IPS-18c (cell line): Measurements from ENCODE around the gene MRTFB.
A peak's percentile ranks its signal among the peaks of the same experiment; 100 is the strongest.

Experiments used
- H3K4me3 ChIP-seq: 2 replicates; pipeline ENCODE4 v1.7.0; 2013; ENCODE audit warnings: low read depth, mild to moderate bottlenecking, low read length, moderate library complexity; ENCODE audit not compliant: insufficient read depth
- H3K9me3 ChIP-seq: one replicate; pipeline ENCODE4 v1.6.1; 2013; ENCODE audit warnings: mild to moderate bottlenecking, low read length, moderate library complexity; ENCODE audit not compliant: control insufficient read depth, insufficient read depth

The MRTFB gene

GRCh38 chr16:14057878-14058382, 13.2 kb upstream of the MRTFB start:
- Histone ChIP-seq H3K9me3 (peaks cover 5% of the 10 kb centered on the region), H3K4me3 (no peak overlapping the region)

- Histone ChIP-seq H3K4me3 (no peak overlapping the region), H3K9me3 (peaks cover 3% of the 10 kb centered on the region)
Observed at GRCh38 chr16:14061732-14062259, 9.3 kb upstream of the MRTFB start.

- no peak overlapping the region for H3K4me3 ChIP-seq
- peaks cover 3% of the 10 kb centered on the region for H3K9me3 ChIP-seq
Observed at GRCh38 chr16:14062261-14062660, 8.9 kb upstream of the MRTFB start.

GRCh38 chr16:14063618-14064581, 7.2 kb upstream of the MRTFB start:
- peaks cover 3% of the 10 kb centered on the region for H3K9me3 ChIP-seq

GRCh38 chr16:14069818-14070217, 1.3 kb upstream of the MRTFB start:
- Histone ChIP-seq H3K4me3 (no peak overlapping the region), H3K9me3 (no peaks in the 10 kb centered on the region)

More at GRCh38 chr16:14063618-14064581, 7.2 kb upstream of the MRTFB start:
- no peak overlapping the region for H3K4me3 ChIP-seq

DNA sequence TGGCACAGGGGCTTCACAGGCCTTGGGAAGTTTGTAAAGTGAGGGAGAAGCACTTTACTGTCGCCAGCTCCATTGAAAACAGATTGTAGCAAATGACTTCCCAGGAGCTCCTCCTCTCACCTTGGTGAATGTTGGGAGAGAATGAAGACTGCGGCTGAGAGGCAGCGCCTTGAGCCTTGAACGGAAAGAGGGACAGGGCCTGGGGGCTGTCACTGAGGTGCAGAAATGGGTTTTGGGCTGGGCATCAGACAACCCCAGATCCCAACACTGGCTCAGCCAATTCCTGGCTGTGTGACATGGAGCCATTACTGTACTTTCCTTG, 603 bp upstream of the MRTFB start:
- H3K9me3 ChIP-seq: no peaks in the 10 kb centered on the region

DNA sequence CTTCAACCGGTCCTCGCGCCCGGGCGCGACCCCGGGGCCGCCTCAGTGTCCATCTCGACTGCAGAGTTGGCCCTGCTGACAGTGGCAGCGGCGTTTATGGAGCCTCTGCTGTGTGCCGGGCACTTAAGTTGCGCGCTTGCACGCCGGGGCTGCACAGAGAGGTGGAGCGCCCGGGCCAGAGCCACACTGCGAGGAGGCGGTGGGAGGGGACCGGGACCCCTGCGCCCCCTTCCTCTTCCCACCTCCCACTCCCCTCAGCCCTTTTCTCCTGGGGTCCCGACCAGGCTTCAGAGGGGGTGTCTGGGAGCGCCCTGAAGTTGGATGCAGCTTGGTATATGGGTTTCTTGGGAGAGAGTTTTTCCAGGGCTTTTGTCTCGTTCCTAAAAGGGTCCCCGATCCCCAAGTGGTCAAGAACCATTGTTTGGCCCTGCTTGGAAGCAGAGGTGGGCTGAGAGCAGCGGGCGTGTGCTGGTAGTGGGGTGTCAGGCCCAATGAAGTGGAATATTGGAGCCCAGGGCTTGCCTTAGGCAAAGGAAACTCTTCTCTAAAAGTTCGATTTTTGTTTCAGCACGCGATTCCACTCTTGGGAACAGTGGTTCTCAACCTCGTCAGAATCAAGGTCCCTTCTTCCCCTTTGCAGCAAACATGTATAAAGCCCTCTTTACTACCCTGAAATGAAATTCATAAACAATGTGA, 605 bp downstream of the MRTFB start:
- no peaks in the 10 kb centered on the region for H3K9me3 ChIP-seq
- peak overlapping the region; percentile 89 for H3K4me3 ChIP-seq

More for the DNA sequence above, 603 bp upstream of the MRTFB start:
- H3K4me3 ChIP-seq: peak overlapping the region; percentile 89

GRCh38 chr16:14072360-14072759, 1.2 kb downstream of the MRTFB start:
- H3K4me3 ChIP-seq: peak overlapping the region; percentile 89; the same call in 1 of the 2 replicates
- no peaks in the 10 kb centered on the region for H3K9me3 ChIP-seq

GRCh38 chr16:14074544-14074943, 3.4 kb downstream of the MRTFB start:
- H3K9me3 ChIP-seq: no peaks in the 10 kb centered on the region
- no peak overlapping the region for H3K4me3 ChIP-seq

- no peaks in the 10 kb centered on the region for H3K9me3 ChIP-seq
- no peak overlapping the region for H3K4me3 ChIP-seq
Observed at GRCh38 chr16:14077918-14078317, 6.8 kb downstream of the MRTFB start.

DNA sequence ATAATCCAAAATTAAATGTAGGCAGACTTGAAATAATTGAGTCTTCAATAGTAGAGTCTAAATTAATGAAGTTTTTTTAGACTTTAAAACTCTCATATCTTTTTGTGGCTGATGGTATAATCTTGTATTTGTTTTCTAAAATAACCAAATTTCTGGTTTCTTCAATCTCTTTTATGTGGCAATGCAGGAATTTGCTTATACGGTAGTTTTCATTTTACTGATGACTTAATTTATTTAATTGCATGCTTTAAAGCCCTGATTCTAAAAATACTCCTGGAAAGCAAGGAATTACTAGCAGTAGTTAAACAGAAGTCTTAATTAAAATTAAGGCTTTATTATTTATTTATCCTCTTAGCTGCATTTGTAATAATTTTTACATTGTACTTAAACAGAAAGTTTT, 15.4 kb downstream of the MRTFB start:
- H3K4me3 ChIP-seq: no peak overlapping the region

DNA sequence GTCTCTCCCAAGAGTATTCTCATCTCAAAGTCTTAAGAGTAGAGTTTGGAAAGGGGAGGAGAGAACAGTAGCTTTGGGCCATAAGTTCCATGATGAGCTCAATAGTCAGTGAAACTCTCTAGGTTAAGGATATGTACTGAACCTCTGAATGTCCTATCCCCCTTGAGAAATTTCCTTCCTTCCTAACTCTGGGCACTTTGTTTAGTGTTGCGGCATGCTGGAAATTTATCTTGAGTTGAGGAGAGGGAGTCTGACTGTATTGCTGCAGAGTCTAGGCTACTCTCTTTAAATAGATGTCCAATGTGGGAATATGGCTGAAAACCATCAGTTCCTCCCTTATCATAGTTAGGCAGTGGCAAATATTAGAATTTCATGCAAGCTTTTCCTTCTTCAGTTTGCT, 16.1 kb downstream of the MRTFB start:
- Histone ChIP-seq H3K9me3 (no peaks in the 10 kb centered on the region), H3K4me3 (no peak overlapping the region)

More for the DNA sequence above, 15.4 kb downstream of the MRTFB start:
- no peaks in the 10 kb centered on the region for H3K9me3 ChIP-seq

GRCh38 chr16:14087590-14088154, 16.6 kb downstream of the MRTFB start:
- no peak overlapping the region for H3K4me3 ChIP-seq
- no peaks in the 10 kb centered on the region for H3K9me3 ChIP-seq

GRCh38 chr16:14088155-14088753, 17.1 kb downstream of the MRTFB start:
- no peak overlapping the region for H3K4me3 ChIP-seq
- H3K9me3 ChIP-seq: no peaks in the 10 kb centered on the region

DNA sequence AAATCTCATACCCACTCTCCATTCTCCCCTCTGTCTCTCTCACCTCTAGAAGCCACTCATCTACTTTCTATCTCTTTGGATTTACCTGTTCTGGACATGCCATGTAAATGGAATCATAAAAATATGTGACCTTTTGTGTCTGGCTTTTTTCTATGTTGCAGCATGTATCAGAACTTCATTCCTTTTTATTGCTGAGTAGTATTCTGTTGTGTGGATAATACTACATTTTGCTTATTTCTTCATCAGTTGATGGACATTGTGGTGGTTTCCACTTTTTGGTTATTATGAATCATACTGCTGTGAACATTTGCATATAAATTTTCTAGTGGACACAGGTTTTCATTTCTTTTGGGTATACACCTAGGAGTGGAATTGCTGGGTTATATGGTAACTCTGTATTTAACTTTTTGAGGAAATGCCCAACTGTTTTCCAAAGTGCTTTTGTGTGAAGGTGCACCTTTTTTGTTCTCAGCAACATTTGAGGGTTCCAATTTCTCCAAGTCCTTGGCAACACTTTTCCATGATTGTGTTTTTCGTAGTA, 18.2 kb downstream of the MRTFB start:
- Histone ChIP-seq H3K9me3 (no peaks in the 10 kb centered on the region), H3K4me3 (no peak overlapping the region)

DNA sequence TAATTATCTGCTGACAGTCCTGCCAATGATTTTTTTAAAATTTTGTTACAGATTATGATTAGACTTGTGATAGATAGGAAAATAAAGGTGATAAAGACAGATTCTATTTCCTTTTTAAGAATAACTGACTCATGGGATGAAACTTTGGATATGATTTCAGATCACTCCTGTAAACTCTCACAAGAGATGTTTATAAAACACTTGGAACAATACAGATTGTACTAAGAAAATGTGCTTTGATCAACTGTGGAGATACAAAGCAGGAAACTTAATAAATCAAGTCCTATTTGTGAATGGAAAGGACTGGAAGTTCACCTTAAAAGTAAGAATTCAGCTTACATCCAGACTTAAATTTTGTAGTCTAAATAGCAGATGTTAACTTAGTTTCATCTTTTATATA, 21.4 kb downstream of the MRTFB start:
- no peaks in the 10 kb centered on the region for H3K9me3 ChIP-seq
- no peak overlapping the region for H3K4me3 ChIP-seq
